T-helper 1 cell treated with Interleukin-12 subunit alpha and Interleukin-12 subunit beta and Interleukin-4 antibody, amounts not matched to agents 30 μg/mL and 1 μg/mL, for 36 hours (primary cell): Measurements from ENCODE around the gene PCDH8.

Experiments used
- H3K27ac Mint-ChIP-seq: one replicate; pipeline ENCODE4 v1.8.0; 2021; ENCODE audit warnings: mild to moderate bottlenecking, mixed read lengths
- H3K27me3 Mint-ChIP-seq: one replicate; pipeline ENCODE4 v1.8.0; 2021; ENCODE audit warnings: low read depth, mixed read lengths
- H3K36me3 Mint-ChIP-seq: one replicate; pipeline ENCODE4 v1.8.0; 2021; ENCODE audit warnings: low read depth, mixed read lengths
- H3K4me1 Mint-ChIP-seq: one replicate; pipeline ENCODE4 v1.8.0; 2021; ENCODE audit warnings: low read depth, mixed read lengths
- H3K4me3 Mint-ChIP-seq: one replicate; pipeline ENCODE4 v1.8.0; 2021; ENCODE audit warnings: mild to moderate bottlenecking, moderate library complexity, mixed read lengths
- H3K9me3 Mint-ChIP-seq: one replicate; pipeline ENCODE4 v1.8.0; 2021; ENCODE audit warnings: mixed read lengths

PCDH8 gene

DNA sequence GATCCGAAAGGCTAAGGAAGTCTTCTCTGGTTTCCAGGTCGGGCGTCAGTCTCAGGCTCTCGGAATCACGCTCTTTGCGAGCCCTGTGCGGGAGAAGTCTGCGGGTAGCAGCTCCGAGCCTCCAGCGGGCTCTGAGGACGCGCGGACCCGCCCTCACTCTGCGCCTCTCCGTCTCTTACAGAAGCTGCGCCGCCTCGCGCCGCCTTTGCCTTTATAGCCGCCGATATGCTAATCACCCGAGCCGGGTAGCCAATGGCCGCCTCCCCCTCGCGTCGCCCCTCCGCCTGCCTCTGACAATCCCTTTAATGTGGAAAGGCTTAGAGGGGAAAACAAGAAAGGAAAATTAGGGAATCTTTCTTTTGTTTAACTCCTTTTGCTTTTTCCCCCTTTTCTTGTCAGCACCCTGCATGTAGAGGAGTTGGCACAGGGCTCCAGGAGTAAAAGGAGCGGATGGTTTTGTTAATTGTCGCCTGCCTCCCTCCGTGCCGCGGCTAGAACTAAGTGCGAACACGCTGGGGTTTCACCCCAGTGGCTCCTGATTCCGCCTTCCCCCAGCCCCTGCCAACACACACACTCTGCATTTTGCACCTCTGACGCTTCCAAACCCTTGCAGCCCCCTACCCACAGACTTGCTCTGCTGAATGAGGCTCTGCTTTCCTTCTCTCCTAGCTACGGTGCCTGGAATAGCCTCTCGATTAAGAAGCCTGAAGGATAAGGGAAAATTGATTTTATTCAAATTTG is at the start of gene PCDH8:
TSS of gene PCDH8 (minus strand) at position 186 of the 741 bp plus-strand sequence. CDS start 204 bp downstream, outside the sequence.
- Mint-ChIP-seq H3K36me3 (peaks cover 1% of the 10 kb centered on the region), H3K9me3 (peaks cover 15% of the 10 kb centered on the region), H3K27me3 (peaks cover 69% of the 10 kb centered on the region), H3K4me3 (peak within 1 kb of the TSS; percentile 7), H3K27ac (peak within 1 kb of the TSS; percentile 66), H3K4me1 (peaks cover 11% of the 10 kb centered on the region)

DNA sequence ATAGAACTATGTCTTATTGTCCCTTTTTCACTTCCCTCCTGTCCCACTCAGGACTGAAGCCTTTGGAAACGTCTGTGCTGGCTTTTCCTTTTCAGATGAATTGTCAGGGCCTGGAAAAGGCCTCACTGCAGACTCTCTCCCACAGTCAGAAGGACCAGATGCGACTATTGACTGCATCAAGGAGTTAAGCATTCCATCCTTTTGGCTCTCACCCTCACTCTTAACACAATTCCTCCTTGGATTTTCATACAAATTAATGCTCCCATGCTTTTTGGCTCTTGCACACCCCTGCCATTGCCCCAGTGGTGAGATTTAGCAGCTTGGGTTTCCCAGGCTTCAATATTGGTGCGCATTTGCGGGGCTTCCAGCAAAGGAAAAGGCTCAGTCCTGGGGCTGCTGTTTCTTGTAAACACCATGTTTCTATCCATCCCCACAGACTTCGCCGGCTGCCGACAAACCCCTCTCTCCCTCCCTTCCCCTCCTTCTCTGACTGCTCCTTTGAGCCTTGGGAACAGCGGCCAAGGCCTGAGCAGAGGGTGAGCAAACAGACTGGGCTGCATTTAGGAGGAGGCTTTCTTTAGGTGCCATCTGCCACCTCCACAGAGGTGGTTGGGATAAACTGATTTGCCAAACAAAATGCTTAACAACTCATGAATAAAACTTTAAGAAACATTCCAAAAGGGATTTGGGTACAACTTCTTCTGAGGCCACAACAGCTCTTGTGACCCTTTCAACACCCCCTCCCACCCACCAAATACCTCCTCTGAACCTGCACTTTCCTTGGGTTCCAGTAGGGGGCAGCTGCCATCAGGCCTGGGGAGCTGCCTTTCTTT is 48.6 kb upstream of the PCDH8 start:
- no peak overlapping the region for H3K27ac Mint-ChIP-seq
- H3K27me3 Mint-ChIP-seq, result peaks cover 4% of the 10 kb centered on the region
- no peaks in the 10 kb centered on the region for H3K36me3 Mint-ChIP-seq
- H3K4me3 Mint-ChIP-seq, result no peak overlapping the region
- H3K4me1 Mint-ChIP-seq, result no peaks in the 10 kb centered on the region
- H3K9me3 Mint-ChIP-seq, result no peaks in the 10 kb centered on the region

- Mint-ChIP-seq H3K36me3 (no peaks in the 10 kb centered on the region), H3K9me3 (no peaks in the 10 kb centered on the region), H3K4me3 (no peak overlapping the region), H3K27ac (no peak overlapping the region), H3K4me1 (no peaks in the 10 kb centered on the region), H3K27me3 (peaks cover 4% of the 10 kb centered on the region)
Measured at GRCh38 chr13:52894413-52894812, 46.0 kb upstream of the PCDH8 start.

DNA sequence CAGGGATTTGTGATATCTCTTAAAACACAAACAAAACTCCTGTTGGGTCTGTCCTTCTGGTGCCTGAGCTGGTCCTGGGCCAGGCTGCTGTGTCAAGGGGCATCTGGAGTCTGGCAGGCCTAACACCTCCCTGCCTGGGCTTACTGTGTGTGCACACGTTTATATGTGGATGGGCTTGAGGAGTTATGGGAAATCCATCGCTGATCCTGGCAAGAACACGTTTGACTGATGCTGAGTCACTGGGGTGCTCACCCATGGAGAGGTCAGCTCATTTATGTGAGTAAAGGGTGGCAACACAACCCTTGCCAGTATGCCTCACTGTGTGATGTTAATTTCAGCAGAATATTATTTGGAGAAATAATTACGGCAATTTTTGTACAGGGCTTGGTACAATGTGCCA is 44.5 kb upstream of the PCDH8 start:
- Mint-ChIP-seq H3K4me3 (no peak overlapping the region), H3K9me3 (no peaks in the 10 kb centered on the region), H3K36me3 (no peaks in the 10 kb centered on the region), H3K27me3 (peaks cover 4% of the 10 kb centered on the region), H3K27ac (no peak overlapping the region), H3K4me1 (no peaks in the 10 kb centered on the region)

- peaks cover 4% of the 10 kb centered on the region for H3K27me3 Mint-ChIP-seq
- H3K4me1 Mint-ChIP-seq, result no peaks in the 10 kb centered on the region
- H3K9me3 Mint-ChIP-seq, result no peaks in the 10 kb centered on the region
- H3K36me3 Mint-ChIP-seq, result no peaks in the 10 kb centered on the region
- no peak overlapping the region for H3K27ac Mint-ChIP-seq
- H3K4me3 Mint-ChIP-seq, result no peak overlapping the region
Measured at GRCh38 chr13:52891706-52892105, 43.3 kb upstream of the PCDH8 start.

DNA sequence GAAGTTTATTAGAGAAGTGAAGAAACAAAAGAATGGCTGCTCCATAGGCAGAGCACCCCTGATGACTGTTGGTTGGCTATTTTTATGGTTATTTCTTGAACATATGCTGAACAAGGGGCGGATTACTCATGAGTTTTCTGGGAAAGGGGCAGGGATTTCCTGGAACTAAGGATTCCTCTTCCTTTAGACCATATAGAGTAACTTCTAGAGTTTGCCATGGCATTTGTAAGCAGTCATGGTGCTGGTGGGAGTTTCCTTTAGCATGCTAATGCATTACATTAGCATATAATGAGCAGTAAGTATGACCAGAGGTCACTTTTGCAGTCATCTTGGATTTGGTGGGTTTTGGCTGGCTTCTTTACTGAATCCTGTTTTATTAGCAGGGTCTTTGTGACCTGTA is 38.7 kb upstream of the PCDH8 start:
- Mint-ChIP-seq H3K27ac (no peak overlapping the region), H3K27me3 (no peaks in the 10 kb centered on the region), H3K9me3 (no peaks in the 10 kb centered on the region), H3K4me3 (no peak overlapping the region), H3K4me1 (no peaks in the 10 kb centered on the region), H3K36me3 (no peaks in the 10 kb centered on the region)

DNA sequence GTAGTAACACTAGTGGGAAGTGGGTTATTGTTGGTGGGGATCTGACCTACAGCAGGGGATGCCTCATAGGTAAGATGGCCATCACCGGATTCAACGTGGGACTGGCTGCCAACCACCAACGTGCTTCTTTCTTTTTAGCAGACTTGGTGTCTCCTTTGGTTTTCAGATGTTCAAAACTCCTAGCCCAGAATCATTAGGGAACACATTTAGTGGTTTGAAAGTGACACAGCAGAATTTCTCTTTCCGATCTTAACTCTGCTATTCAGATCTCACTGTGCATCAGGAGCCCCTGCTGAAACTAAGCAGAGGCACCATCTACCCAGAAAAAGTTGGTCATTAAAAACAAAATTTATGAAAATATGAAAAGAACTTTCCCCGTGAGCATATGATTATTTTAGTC is 36.7 kb upstream of the PCDH8 start:
- no peak overlapping the region for H3K27ac Mint-ChIP-seq
- no peaks in the 10 kb centered on the region for H3K36me3 Mint-ChIP-seq
- H3K9me3 Mint-ChIP-seq, result no peaks in the 10 kb centered on the region
- H3K4me1 Mint-ChIP-seq, result no peaks in the 10 kb centered on the region
- no peaks in the 10 kb centered on the region for H3K27me3 Mint-ChIP-seq
- H3K4me3 Mint-ChIP-seq, result no peak overlapping the region

DNA sequence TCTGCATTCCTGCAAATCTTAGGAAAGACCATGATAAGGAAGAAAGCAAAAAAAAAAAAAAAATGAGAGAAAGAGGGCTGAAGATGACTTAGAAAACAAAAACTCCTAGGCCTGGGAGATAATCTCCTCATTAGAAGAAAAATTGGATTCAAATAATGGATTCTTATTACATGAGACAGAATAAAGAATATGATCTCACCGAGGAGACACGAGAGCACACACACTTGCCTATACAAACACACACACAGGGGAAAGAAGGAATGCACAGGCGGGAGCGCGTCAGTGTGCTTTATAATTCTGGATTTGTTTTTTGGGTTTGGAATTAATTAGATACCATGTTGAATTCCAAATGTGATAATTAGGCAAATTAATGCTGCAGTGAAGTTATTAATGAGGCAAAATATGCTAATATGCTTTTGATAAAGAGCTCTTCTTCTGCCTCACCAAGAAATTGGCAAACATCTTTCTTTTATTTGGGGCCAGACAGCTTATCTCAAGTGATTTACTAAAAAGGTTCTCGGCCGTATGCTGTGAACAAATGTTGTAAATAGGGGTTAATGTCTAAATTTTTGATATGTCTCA is 36.1 kb upstream of the PCDH8 start:
- Mint-ChIP-seq H3K27me3 (no peaks in the 10 kb centered on the region), H3K9me3 (no peaks in the 10 kb centered on the region), H3K36me3 (no peaks in the 10 kb centered on the region), H3K27ac (no peak overlapping the region), H3K4me3 (no peak overlapping the region), H3K4me1 (no peaks in the 10 kb centered on the region)

DNA sequence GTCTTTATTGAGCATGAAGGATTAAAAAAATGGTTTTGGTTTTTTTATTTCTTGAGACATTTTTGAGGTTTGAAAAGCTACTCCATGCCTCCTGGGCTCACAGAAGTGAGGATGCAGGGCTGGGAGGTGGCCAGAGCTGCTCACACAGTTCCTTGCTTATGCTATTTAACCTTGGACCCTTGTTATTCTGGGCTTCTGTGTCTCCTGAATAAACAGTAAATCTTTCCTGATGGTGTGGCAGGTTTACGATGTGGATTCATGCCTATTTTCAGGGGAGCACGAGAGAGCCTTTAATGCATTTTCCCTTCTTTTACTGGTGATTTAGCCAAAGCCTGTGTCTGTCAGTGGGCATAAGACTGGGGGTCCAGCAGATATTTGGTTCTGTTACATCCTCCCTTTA is 34.3 kb upstream of the PCDH8 start:
- H3K4me1 Mint-ChIP-seq, result no peaks in the 10 kb centered on the region
- H3K36me3 Mint-ChIP-seq, result no peaks in the 10 kb centered on the region

DNA sequence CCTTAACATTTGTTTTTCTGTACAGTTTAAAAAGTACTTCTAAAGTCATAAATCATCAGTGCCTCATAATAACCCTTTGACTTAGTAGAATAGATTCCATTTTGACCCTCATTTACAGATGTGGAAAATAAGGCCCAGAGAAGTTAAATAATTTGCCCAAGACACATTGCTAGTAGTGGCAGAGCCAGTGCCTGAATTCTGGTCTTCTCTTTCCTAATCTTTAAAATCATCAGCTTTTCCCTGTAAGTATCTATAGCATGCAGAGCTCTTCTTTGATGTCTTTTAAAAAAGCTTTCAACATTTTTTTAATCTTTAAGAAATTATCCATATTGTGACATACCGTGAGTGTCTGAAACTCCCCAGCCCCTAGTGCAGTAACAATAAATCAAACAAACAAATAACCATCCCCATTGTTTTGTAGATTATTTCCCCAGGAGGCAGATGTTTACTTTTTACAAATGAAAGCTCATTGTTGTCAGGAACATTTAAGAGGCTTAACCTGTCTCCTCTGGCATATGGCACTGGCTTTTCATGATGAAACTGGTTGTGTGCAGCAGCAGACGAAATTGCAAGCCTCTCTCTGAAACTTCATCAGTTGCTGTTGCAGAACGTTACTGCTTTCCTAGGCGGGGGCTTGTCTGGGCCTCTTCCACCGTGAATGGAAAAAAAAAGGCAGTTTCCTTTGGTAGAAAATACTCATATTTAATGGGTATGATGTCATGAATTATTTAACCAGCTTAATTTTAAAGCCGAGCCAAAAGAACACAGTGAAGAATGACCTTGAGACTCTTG is 31.7 kb upstream of the PCDH8 start:
- H3K9me3 Mint-ChIP-seq, result peaks cover 16% of the 10 kb centered on the region
- H3K27ac Mint-ChIP-seq, result no peak overlapping the region
- no peak overlapping the region for H3K4me3 Mint-ChIP-seq
- H3K27me3 Mint-ChIP-seq, result no peaks in the 10 kb centered on the region
- no peaks in the 10 kb centered on the region for H3K36me3 Mint-ChIP-seq
- no peaks in the 10 kb centered on the region for H3K4me1 Mint-ChIP-seq

More for the DNA sequence above, 34.3 kb upstream of the PCDH8 start:
- no peaks in the 10 kb centered on the region for H3K9me3 Mint-ChIP-seq
- no peaks in the 10 kb centered on the region for H3K27me3 Mint-ChIP-seq
- no peak overlapping the region for H3K27ac Mint-ChIP-seq
- H3K4me3 Mint-ChIP-seq, result no peak overlapping the region

GRCh38 chr13:52878831-52879230 is 30.4 kb upstream of the PCDH8 start:
- no peak overlapping the region for H3K27ac Mint-ChIP-seq
- H3K36me3 Mint-ChIP-seq, result no peaks in the 10 kb centered on the region
- no peaks in the 10 kb centered on the region for H3K27me3 Mint-ChIP-seq
- no peaks in the 10 kb centered on the region for H3K4me1 Mint-ChIP-seq
- no peak overlapping the region for H3K4me3 Mint-ChIP-seq
- peaks cover 26% of the 10 kb centered on the region for H3K9me3 Mint-ChIP-seq

- H3K4me3 Mint-ChIP-seq, result no peak overlapping the region
- peaks cover 2% of the 10 kb centered on the region for H3K4me1 Mint-ChIP-seq
- H3K27me3 Mint-ChIP-seq, result no peaks in the 10 kb centered on the region
- no peaks in the 10 kb centered on the region for H3K36me3 Mint-ChIP-seq
- no peak overlapping the region for H3K27ac Mint-ChIP-seq
- peaks cover 10% of the 10 kb centered on the region for H3K9me3 Mint-ChIP-seq
Measured at GRCh38 chr13:52870143-52870542, 21.7 kb upstream of the PCDH8 start.

DNA sequence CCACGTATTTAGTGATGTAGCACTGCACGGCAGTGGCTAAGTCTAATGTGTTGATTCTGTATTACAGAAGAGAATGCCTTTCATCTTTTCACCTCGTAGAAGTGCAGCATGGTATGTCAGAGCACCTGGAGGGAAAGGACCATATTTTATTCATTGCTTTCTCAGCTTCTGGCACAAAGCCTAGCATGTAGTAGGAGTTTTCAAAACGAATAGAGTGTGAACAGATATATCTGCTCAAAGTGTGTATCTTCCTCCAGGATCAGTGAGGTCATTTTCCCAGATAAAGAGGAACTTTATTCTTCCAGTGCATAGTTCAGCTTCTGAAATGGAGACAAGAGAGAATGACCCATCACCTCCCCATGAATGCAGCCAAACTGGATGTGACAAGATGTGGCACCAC is 21.2 kb upstream of the PCDH8 start:
- H3K27me3 Mint-ChIP-seq, result no peaks in the 10 kb centered on the region
- no peak overlapping the region for H3K4me3 Mint-ChIP-seq
- H3K4me1 Mint-ChIP-seq, result peaks cover 2% of the 10 kb centered on the region
- H3K9me3 Mint-ChIP-seq, result peaks cover 6% of the 10 kb centered on the region
- H3K36me3 Mint-ChIP-seq, result no peaks in the 10 kb centered on the region
- H3K27ac Mint-ChIP-seq, result no peak overlapping the region

- no peaks in the 10 kb centered on the region for H3K27me3 Mint-ChIP-seq
- H3K4me1 Mint-ChIP-seq, result peaks cover 2% of the 10 kb centered on the region
- H3K27ac Mint-ChIP-seq, result no peak overlapping the region
- no peaks in the 10 kb centered on the region for H3K36me3 Mint-ChIP-seq
- peaks cover 2% of the 10 kb centered on the region for H3K9me3 Mint-ChIP-seq
- H3K4me3 Mint-ChIP-seq, result no peak overlapping the region
Measured at GRCh38 chr13:52869050-52869449, 20.6 kb upstream of the PCDH8 start.
